HepG2 (cell line): ENCODE results near the gene RNASE7. TPM values are rescaled to one million over a fixed set of nuclear protein-coding genes. Genes with fewer than 3 reads are reported as not detected.

Source experiments
- ATF4 ChIP-seq, 2 experiments: fragments of 450-650 bp in 1 of 2; sonication (generic) in 1 of 2; formaldehyde crosslinking; IDR thresholded peaks; 2 replicates each; pipeline versions ENCODE4 v1.5.0 to v1.8.0; 2020 to 2022; ENCODE audit warnings: mild to moderate bottlenecking in 1 of 2, missing genetic modification reagents in 1 of 2
- ERF ChIP-seq: IDR thresholded peaks from 2 replicates; pipeline ENCODE4 v1.6.1; 2018; ENCODE audit warnings: missing biosample characterization, missing genetic modification reagents
- GPBP1L1 ChIP-seq: sonication (generic); formaldehyde crosslinking; IDR thresholded peaks from 2 replicates; pipeline ENCODE4 v1.5.0; 2020; ENCODE audit warnings: mild to moderate bottlenecking, missing genetic modification reagents
- HNRNPH1 ChIP-seq: fragments of 200-400 bp; formaldehyde crosslinking; optimal IDR thresholded peaks from 2 replicates; pipeline ENCODE3; 2017; ENCODE audit warnings: mild to moderate bottlenecking, low read depth, low read length
- NFRKB ChIP-seq: fragments of 450-650 bp; IDR thresholded peaks from 2 replicates; pipeline ENCODE4 v1.6.1; 2017
- NR2F2 ChIP-seq: IDR thresholded peaks from 2 replicates; pipeline ENCODE4 v1.6.1; 2012; ENCODE audit warnings: low read depth, inconsistent platforms, borderline replicate concordance
- POGK ChIP-seq: sonication (generic); formaldehyde crosslinking; conservative IDR thresholded peaks from 2 replicates; pipeline ENCODE4 v1.8.0; 2022; ENCODE audit warnings: mild to moderate bottlenecking, moderate library complexity, missing genetic modification reagents
- REPIN1 ChIP-seq: sonication (generic); formaldehyde crosslinking; IDR thresholded peaks from 2 replicates; pipeline ENCODE4 v1.8.0; 2022; ENCODE audit warnings: missing genetic modification reagents, low read depth, mild to moderate bottlenecking, borderline replicate concordance
- SKI ChIP-seq: fragments of 450-650 bp; IDR thresholded peaks from one replicate; pipeline ENCODE4 v1.6.1; 2018; ENCODE audit warnings: mild to moderate bottlenecking; ENCODE audit not compliant: partially characterized antibody
- SOX13 ChIP-seq, 3 experiments: fragments of 450-650 bp in 1 of 3; sonication (generic) in 1 of 3; formaldehyde crosslinking in 1 of 3; IDR thresholded peaks in 2 of 3; conservative IDR thresholded peaks in 1 of 3; 2 replicates each; pipeline versions ENCODE4 v1.5.0 to v1.6.1; 2016 to 2020; ENCODE audit warnings: antibody characterized with exemption in 1 of 3, mild to moderate bottlenecking in 1 of 3, missing compliant biosample characterization in 1 of 3, missing genetic modification reagents in 1 of 3, moderate library complexity in 1 of 3
- SP1 ChIP-seq, 2 experiments: fragments of 450-650 bp in 1 of 2; sonication (generic) in 1 of 2; formaldehyde crosslinking in 1 of 2; IDR thresholded peaks; 2 replicates each; pipeline versions ENCODE4 v1.4.0 to v1.6.1; 2016 to 2020; ENCODE audit warnings: missing genetic modification reagents in 1 of 2
- SPEN ChIP-seq: sonication (generic); formaldehyde crosslinking; IDR thresholded peaks from 2 replicates; pipeline ENCODE4 v1.5.1; 2020; ENCODE audit warnings: low read depth, mild to moderate bottlenecking, missing genetic modification reagents
- TSC22D2 ChIP-seq: sonication (generic); formaldehyde crosslinking; IDR thresholded peaks from 2 replicates; pipeline ENCODE4 v1.5.1; 2020; ENCODE audit warnings: missing genetic modification reagents, mild to moderate bottlenecking, borderline replicate concordance
- WIZ ChIP-seq: sonication (generic); formaldehyde crosslinking; IDR thresholded peaks from 2 replicates; pipeline ENCODE4 v1.5.1; 2020; ENCODE audit warnings: mild to moderate bottlenecking, missing genetic modification reagents
- ZBTB44 ChIP-seq: sonication (generic); formaldehyde crosslinking; IDR thresholded peaks from 2 replicates; pipeline ENCODE4 v1.4.0; 2020; ENCODE audit warnings: missing genetic modification reagents
- ZBTB8A ChIP-seq: sonication (generic); formaldehyde crosslinking; IDR thresholded peaks from 2 replicates; pipeline ENCODE4 v1.4.0; 2020; ENCODE audit warnings: mild to moderate bottlenecking, low read depth, missing genetic modification reagents, borderline replicate concordance
- ZNF296 ChIP-seq: sonication (generic); formaldehyde crosslinking; conservative IDR thresholded peaks from 2 replicates; pipeline ENCODE4 v1.5.0; 2020; ENCODE audit warnings: mild to moderate bottlenecking, missing genetic modification reagents
- ZNF598 ChIP-seq: sonication (generic); formaldehyde crosslinking; IDR thresholded peaks from 2 replicates; pipeline ENCODE4 v1.5.1; 2020; ENCODE audit warnings: mild to moderate bottlenecking, missing genetic modification reagents, borderline replicate concordance
- ZNF740 ChIP-seq: sonication (generic); formaldehyde crosslinking; IDR thresholded peaks from 2 replicates; pipeline ENCODE4 v1.4.0; 2020; ENCODE audit warnings: missing genetic modification reagents
- ZNF749 ChIP-seq: sonication (generic); formaldehyde crosslinking; IDR thresholded peaks from 2 replicates; pipeline ENCODE4 v1.8.0; 2022; ENCODE audit warnings: mild to moderate bottlenecking, missing genetic modification reagents, moderate library complexity, borderline replicate concordance
- ZNF816 ChIP-seq: sonication (generic); formaldehyde crosslinking; IDR thresholded peaks from 2 replicates; pipeline ENCODE4 v1.8.0; 2022; ENCODE audit warnings: missing genetic modification reagents, mild to moderate bottlenecking, borderline replicate concordance
- ZNF850 ChIP-seq: sonication (generic); formaldehyde crosslinking; conservative IDR thresholded peaks from 2 replicates; pipeline ENCODE4 v1.9.0; 2021; ENCODE audit warnings: mild to moderate bottlenecking, missing genetic modification reagents
- polyA plus RNA-seq, 8 experiments: library from polyadenylated mRNA; depleted of rRNA in 3 of 8; stranded (reverse) in 7 of 8; unstranded in 1 of 8; fragments of >200 nt; fragmentation: Illumina TruSeq in 4 of 8; extraction: Trizol in 4 of 8; gene quantifications; 2 replicates each; pipeline versions ENCODE4 v1.2.1 to v1.2.3, GENCODE V29; 2011 to 2016; ENCODE audit warnings: low read depth in 4 of 8, missing spikeins in 1 of 8, mixed read lengths in 1 of 8; ENCODE audit not compliant: insufficient read depth in 1 of 8
- total RNA-seq, 5 experiments: library from RNA; depleted of rRNA; stranded (reverse); fragments of >200 nt; fragmentation: Illumina TruSeq; extraction: Trizol; gene quantifications; 2 replicates each; pipeline ENCODE4 v1.2.3, GENCODE V29; 2016; ENCODE audit warnings: low read depth in 1 of 5

Gene RNASE7
- total and polyA plus RNA-seq, 2 of the 13 experiments (the other 11 are each of a cell fraction or from before 2014, with no cell fraction given): 0.04 TPM; not detected in 1

GRCh38 chr14:21069388-21070082 lies 27.4 kb downstream of the RNASE7 start (continued):
- TF ChIP-seq TSC22D2 (CRISPR knock-in tag) (no peak), SOX13 (IDR thresholded peaks at IDR 0.05) (no peak), SOX13 (CRISPR knock-in tag; conservative IDR thresholded peaks at IDR 0.05 in 1 of 2, IDR thresholded peaks at IDR 0.05 in 1 of 2) (peak in 1 of 2 experiments; percentile 9; a peak in 1 of 4 replicates), ZNF296 (CRISPR knock-in tag) (no peak), ZNF749 (CRISPR knock-in tag) (no peak), ZNF816 (CRISPR knock-in tag) (peak; percentile 80; the same call in 1 of the 2 replicates), ZNF740 (no peak), WIZ (no peak), REPIN1 (CRISPR knock-in tag) (no peak; the same call in 1 of the 2 replicates), NR2F2 (peak; percentile 54; the same call in 1 of the 2 replicates), SPEN (CRISPR knock-in tag) (no peak), SKI (no peak), NFRKB (no peak), SP1 (IDR thresholded peaks at IDR 0.05) (no peak), SP1 (CRISPR knock-in tag; IDR thresholded peaks at IDR 0.05) (peak; percentile 75), ZNF850 (no peak; the same call in 1 of the 2 replicates), ZBTB8A (CRISPR knock-in tag) (0 out of 2 replicates have a peak, but pooled peaks have one; percentile 87), ZNF598 (peak; percentile 77; the same call in 1 of the 2 replicates), GPBP1L1 (no peak), HNRNPH1 (no peak), ERF (CRISPR knock-in tag) (no peak), ATF4 (CRISPR knock-in tag; IDR thresholded peaks at IDR 0.05) (0 out of 4 replicates have a peak, but pooled peaks of 1 of the 2 experiments have one; percentile 36), POGK (CRISPR knock-in tag) (no peak), ZBTB44 (no peak)
